CD4-positive, alpha-beta T cell (primary cell): ENCODE data around the gene DNAJC2. TPM values are rescaled to one million over a fixed set of nuclear protein-coding genes. Genes with fewer than 3 reads are reported as not detected.
"Not testable (repeated sequence)": the region's sequence is repeated elsewhere in the genome, so short reads cannot be mapped to it uniquely, and the experiment has no call there.

ENCODE experiments used
- ATAC-seq: fragments of 200-7000 bp; cut with Tn5 transposase; one replicate; pipeline ENCODE4 v1.10.0; 2022; ENCODE audit warnings: mild to moderate bottlenecking; ENCODE audit not compliant: poor library complexity
- CTCF ChIA-PET: fragments of 350-600 bp; sonication (Branson Sonifier 250); formaldehyde crosslinking; loops from one replicate; lab custom pipeline; 2021; ENCODE audit warnings: antibody characterized with exemption, inconsistent platforms; lab: Charles Lee
- POLR2A ChIA-PET: fragments of 350-600 bp; sonication (Branson Sonifier 250); formaldehyde crosslinking; loops from one replicate; lab custom pipeline; 2021; ENCODE audit warnings: antibody characterized with exemption, inconsistent platforms; lab: Charles Lee
- DNase-seq, 14 experiments: peaks; one replicate each; pipeline ENCODE4 v3.0.0-alpha.2; 2013 to 2020; ENCODE audit warnings: mixed read lengths in 2 of 14
- H3K27ac ChIP-seq, 2 donors: one replicate each; pipeline versions ENCODE4 v1.5.1 to v1.7.0; 2013; ENCODE audit warnings: low read length in 2 of 2, low read depth in 1 of 2, mild to moderate bottlenecking in 1 of 2
- H3K27me3 ChIP-seq, 2 experiments: 1 replicate in 1 of 2; 2 replicates in 1 of 2; pipeline versions ENCODE4 v1.6.1 to v1.7.0; 2013; ENCODE audit warnings: low read length in 2 of 2, control low read depth in 1 of 2, mild to moderate bottlenecking in 1 of 2, moderate library complexity in 1 of 2; ENCODE audit not compliant: insufficient read depth in 2 of 2, control insufficient read depth in 1 of 2
- H3K36me3 ChIP-seq: one replicate; pipeline ENCODE4 v1.6.1; 2013; ENCODE audit warnings: low read length, control low read depth; ENCODE audit not compliant: insufficient read depth
- H3K4me1 ChIP-seq: one replicate; pipeline ENCODE4 v1.6.1; 2013; ENCODE audit warnings: low read length, control low read depth; ENCODE audit not compliant: insufficient read depth
- H3K4me3 ChIP-seq: one replicate; pipeline ENCODE4 v1.5.1; 2013; ENCODE audit warnings: mild to moderate bottlenecking, low read length, moderate library complexity
- H3K9me3 ChIP-seq, 2 experiments: 1 replicate in 1 of 2; 2 replicates in 1 of 2; pipeline versions ENCODE4 v1.6.1 to v1.7.0; 2013; ENCODE audit warnings: low read length in 2 of 2, mild to moderate bottlenecking in 2 of 2, control low read depth in 1 of 2, moderate library complexity in 1 of 2; ENCODE audit not compliant: control insufficient read depth in 1 of 2, insufficient read depth in 1 of 2
- H3K27ac Mint-ChIP-seq: one replicate; pipeline ENCODE4 v1.8.0; 2020; ENCODE audit warnings: mixed read lengths
- H3K27me3 Mint-ChIP-seq: one replicate; pipeline ENCODE4 v1.8.0; 2021; ENCODE audit warnings: mixed read lengths
- H3K36me3 Mint-ChIP-seq: one replicate; pipeline ENCODE4 v1.8.0; 2021; ENCODE audit warnings: low read depth, mixed read lengths
- H3K4me1 Mint-ChIP-seq: one replicate; pipeline ENCODE4 v1.8.0; 2021; ENCODE audit warnings: low read depth, mixed read lengths
- H3K4me3 Mint-ChIP-seq: one replicate; pipeline ENCODE4 v1.8.0; 2020; ENCODE audit warnings: mild to moderate bottlenecking, mixed read lengths
- H3K9me3 Mint-ChIP-seq: one replicate; pipeline ENCODE4 v1.8.0; 2020; ENCODE audit warnings: mixed read lengths
- intact Hi-C, 2 experiments: fragments of 100-400 bp; cut with DNase I in 1 of 2; cut with micrococcal nuclease in 1 of 2; formaldehyde crosslinking; loops; one replicate each; pipeline versions ENCODE4 v1.15.1 to v1.9.0; 2023 to 2025; cut with DNase I, micrococcal nuclease
- total RNA-seq, 174 experiments: library from RNA in 2 of 174; stranded (reverse) in 2 of 174; gene quantifications; one replicate each; pipeline ENCODE4 v1.2.3 and lab custom pipeline; 2021 to 2026

Gene DNAJC2
- total RNA-seq, 2 experiments from 2014 or later, result 72.0 to 77.4 TPM

DNA sequence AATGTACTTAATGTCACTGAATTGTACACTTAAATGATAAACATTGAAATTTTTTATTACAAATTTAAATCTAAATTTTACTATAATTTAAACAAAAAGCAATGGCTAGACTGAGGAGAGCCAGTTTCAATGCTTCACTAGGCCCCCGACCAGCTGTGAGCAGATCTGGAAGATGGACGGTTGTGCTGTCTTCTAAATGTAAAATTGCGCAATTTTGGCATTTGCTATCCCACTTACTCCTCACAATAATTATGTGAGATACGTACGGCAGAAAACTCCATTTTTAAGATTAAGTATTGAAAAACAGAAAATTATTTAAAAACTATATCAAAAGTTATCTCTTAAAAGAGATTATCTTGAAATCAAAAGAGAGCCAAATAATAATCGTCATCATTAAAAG, 71.2 kb downstream of the DNAJC2 start:
- H3K27me3 ChIP-seq, H3K4me3 Mint-ChIP-seq, H3K27me3 Mint-ChIP-seq, CTCF ChIA-PET, DNase-seq, POLR2A ChIA-PET, H3K36me3 Mint-ChIP-seq, H3K36me3 ChIP-seq, H3K4me1 Mint-ChIP-seq, H3K4me1 ChIP-seq, ATAC-seq, H3K27ac Mint-ChIP-seq, H3K9me3 Mint-ChIP-seq, H3K9me3 ChIP-seq, intact Hi-C loops, H3K4me3 ChIP-seq, H3K27ac ChIP-seq: not testable (repeated sequence)

DNA sequence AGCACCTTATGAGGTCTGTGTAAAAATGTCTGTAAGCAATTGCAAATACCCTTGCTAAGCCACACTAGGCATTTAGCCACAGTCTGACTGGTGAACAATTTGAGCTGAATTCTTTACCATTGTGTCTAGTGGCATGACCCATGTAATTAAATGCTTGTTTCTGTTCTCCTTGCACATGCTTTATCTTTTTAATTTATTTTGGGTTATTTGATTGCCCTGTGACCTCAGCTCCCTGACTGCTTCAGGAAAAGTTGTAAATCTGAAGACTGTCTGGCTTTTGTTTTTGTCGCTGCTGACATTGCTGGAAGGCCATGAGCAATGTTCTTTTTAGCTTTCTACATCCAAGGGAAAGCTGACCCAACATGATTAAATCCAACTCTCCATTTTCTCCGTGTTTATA, 78.3 kb downstream of the DNAJC2 start:
- ATAC-seq, H3K27ac ChIP-seq, H3K4me3 ChIP-seq, POLR2A ChIA-PET, H3K36me3 ChIP-seq, CTCF ChIA-PET, intact Hi-C loops, H3K9me3 Mint-ChIP-seq, H3K27me3 Mint-ChIP-seq, H3K27me3 ChIP-seq, DNase-seq, H3K9me3 ChIP-seq, H3K36me3 Mint-ChIP-seq, H3K4me1 Mint-ChIP-seq, H3K4me1 ChIP-seq, H3K4me3 Mint-ChIP-seq, H3K27ac Mint-ChIP-seq: not testable (repeated sequence)

DNA sequence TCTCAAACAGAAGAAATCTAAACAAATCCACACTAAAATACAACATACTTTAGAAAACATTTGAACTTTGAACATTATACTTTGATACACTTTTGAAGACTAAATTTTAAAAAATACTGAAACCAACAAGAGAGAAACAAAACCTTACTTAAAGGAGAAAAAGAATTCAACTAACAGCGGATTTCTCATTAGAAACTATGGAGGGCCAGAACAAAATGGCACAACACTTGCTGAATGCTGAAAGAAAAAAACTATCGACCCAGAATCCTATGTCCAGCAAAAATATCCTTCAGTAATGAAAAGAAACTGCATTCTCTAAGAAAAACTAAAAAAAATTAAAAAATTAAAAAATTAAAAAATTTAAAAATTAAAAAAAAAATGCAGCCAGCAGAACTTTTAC, 80.5 kb downstream of the DNAJC2 start:
- H3K4me3 ChIP-seq, H3K27ac Mint-ChIP-seq, H3K9me3 Mint-ChIP-seq, H3K4me1 Mint-ChIP-seq, H3K27ac ChIP-seq, H3K4me3 Mint-ChIP-seq, CTCF ChIA-PET, H3K4me1 ChIP-seq, intact Hi-C loops, H3K27me3 Mint-ChIP-seq, ATAC-seq, DNase-seq, H3K9me3 ChIP-seq, H3K27me3 ChIP-seq, POLR2A ChIA-PET, H3K36me3 ChIP-seq, H3K36me3 Mint-ChIP-seq: not testable (repeated sequence)

Other genes with a start within 250 kb of the DNAJC2 start
- 1 to 10 TPM; 1.5 to 1.7 TPM for gene NAPEPLD, start 195.7 kb downstream of the DNAJC2 start, total RNA-seq
- gene PMPCB, start 47.3 kb downstream of the DNAJC2 start, total RNA-seq, result 100 to 1,000 TPM; 101 to 103 TPM
- gene PSMC2, start 2.9 kb upstream of the DNAJC2 start, total RNA-seq, result 100 to 1,000 TPM; 101 to 102 TPM
- not detected for gene SLC26A5, start 101.4 kb upstream of the DNAJC2 start, total RNA-seq